Keratinocyte (primary cell): Measurements from ENCODE around the gene BAG5.

Experiments
- CTCF ChIP-seq, 3 experiments: IDR thresholded peaks in 1 of 3; conservative IDR thresholded peaks in 1 of 3; optimal IDR thresholded peaks in 1 of 3; 2 replicates in 2 of 3; 3 replicates in 1 of 3; pipeline versions ENCODE3 to v1.5.1; 2011; ENCODE audit warnings: low read length in 3 of 3, mild to moderate bottlenecking in 3 of 3, moderate library complexity in 2 of 3, control low read depth in 1 of 3, inconsistent platforms in 1 of 3; ENCODE audit not compliant: insufficient read depth in 2 of 3; ENCODE audit errors: extremely low read depth in 1 of 3
- EZH2 ChIP-seq: IDR thresholded peaks from one replicate; pipeline ENCODE4 v1.6.1; 2012; ENCODE audit warnings: inconsistent platforms, mild to moderate bottlenecking, low read length, moderate library complexity

DNA sequence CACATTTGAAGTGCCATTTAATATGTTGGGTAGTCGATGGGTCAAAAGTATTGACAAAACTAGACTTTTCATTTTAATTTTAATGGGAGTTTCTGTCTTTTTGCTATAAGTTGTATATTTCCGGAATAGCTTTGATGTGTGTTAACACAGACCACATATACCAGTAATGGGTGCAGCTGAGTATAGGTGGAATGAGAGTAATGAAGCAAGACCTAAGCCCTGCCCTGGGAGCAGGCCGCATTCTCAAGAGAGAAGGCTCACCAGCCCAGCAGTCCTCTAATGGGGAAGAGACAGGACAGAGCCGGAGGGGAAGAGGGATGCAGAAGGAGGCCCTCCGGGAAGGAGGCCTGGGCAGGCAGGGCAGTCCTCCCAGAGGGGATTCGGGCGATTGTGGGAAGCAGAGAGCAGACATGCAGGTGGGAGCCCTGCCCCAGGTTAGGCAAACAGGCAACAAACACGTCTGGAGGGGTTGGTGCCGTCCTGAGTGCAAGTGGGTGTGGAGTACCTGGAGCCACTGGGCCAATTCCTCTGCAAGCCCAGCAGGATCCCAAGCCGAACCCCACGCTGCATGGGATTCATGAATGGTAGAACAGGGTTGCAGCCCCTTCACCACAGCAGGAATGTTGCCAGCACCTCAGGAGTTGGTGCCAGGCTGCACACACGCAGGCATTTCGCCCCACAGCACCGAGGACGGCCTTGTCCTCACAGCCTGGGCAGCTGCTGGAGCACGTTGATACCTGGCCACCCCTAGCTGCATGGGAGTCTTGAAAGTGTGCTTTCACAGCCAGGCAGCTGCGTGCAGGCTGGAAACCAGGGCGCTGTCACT is 47.6 kb downstream of the BAG5 start:
- TF ChIP-seq CTCF (optimal IDR thresholded peaks at IDR 0.05 in 1 of 3, IDR thresholded peaks at IDR 0.05 in 1 of 3, conservative IDR thresholded peaks at IDR 0.05 in 1 of 3; ENCODE audit: extremely low read depth in 1 of 3, insufficient read depth in 2 of 3, low read length in 3 of 3) (no peak), EZH2 (no peak)
